ENCODE measurements around the gene SLC39A3. TPM values are rescaled to one million over a fixed set of nuclear protein-coding genes. Genes with fewer than 3 reads are reported as not detected.

Gene SLC39A3
- total RNA-seq, 1 donor, result 33.7 TPM

DNA sequence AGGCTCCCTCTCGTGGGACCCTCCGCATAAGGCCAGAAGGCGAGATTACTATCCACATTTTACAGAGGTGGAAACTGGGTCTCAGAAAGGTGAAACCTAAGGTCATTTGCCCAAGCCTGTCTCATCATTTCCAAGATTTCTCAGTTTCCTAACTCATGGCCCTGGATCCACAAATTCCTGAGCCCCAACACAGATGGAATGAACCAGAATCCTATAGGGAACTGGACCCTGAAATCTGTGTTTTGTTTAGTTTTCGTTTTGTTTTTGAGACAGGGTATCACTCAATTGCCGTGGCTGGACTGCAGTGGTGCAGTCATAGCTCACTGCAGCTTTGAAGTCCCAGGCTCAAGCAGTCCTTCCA, 36.8 kb downstream of the SLC39A3 start:
- Histone ChIP-seq H3K4me1 (ENCODE audit: insufficient read depth, low read length) (no peaks in the 10 kb centered on the region), H3K4me2 (ENCODE audit: insufficient read depth, low read length) (no peak overlapping the region), H2AFZ (ENCODE audit: low read length) (no peak overlapping the region), H3K79me2 (ENCODE audit: insufficient read depth, low read length) (no peaks in the 10 kb centered on the region), H3K27me3 (ENCODE audit: insufficient read depth, low read length) (peaks cover 21% of the 10 kb centered on the region), H3K27ac (ENCODE audit: low read depth, low read length) (no peak overlapping the region), H3K4me3 (ENCODE audit: insufficient read depth, low read length) (no peak overlapping the region), H3K36me3 (ENCODE audit: insufficient read depth, low read length) (no peaks in the 10 kb centered on the region), H4K20me1 (ENCODE audit: insufficient read depth, low read length) (no peaks in the 10 kb centered on the region), H3K9me3 (ENCODE audit: low read depth, low read length) (no peaks in the 10 kb centered on the region)
- no peak for DNase-seq (ENCODE audit: insufficient read length, low spot score, missing footprints)
- TF ChIP-seq, protein P1, sequence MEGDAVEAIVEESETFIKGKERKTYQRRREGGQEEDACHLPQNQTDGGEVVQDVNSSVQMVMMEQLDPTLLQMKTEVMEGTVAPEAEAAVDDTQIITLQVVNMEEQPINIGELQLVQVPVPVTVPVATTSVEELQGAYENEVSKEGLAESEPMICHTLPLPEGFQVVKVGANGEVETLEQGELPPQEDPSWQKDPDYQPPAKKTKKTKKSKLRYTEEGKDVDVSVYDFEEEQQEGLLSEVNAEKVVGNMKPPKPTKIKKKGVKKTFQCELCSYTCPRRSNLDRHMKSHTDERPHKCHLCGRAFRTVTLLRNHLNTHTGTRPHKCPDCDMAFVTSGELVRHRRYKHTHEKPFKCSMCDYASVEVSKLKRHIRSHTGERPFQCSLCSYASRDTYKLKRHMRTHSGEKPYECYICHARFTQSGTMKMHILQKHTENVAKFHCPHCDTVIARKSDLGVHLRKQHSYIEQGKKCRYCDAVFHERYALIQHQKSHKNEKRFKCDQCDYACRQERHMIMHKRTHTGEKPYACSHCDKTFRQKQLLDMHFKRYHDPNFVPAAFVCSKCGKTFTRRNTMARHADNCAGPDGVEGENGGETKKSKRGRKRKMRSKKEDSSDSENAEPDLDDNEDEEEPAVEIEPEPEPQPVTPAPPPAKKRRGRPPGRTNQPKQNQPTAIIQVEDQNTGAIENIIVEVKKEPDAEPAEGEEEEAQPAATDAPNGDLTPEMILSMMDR (IDR thresholded peaks at IDR 0.05; ENCODE audit: extremely low read depth, low read depth, low read length), result no peak

DNA sequence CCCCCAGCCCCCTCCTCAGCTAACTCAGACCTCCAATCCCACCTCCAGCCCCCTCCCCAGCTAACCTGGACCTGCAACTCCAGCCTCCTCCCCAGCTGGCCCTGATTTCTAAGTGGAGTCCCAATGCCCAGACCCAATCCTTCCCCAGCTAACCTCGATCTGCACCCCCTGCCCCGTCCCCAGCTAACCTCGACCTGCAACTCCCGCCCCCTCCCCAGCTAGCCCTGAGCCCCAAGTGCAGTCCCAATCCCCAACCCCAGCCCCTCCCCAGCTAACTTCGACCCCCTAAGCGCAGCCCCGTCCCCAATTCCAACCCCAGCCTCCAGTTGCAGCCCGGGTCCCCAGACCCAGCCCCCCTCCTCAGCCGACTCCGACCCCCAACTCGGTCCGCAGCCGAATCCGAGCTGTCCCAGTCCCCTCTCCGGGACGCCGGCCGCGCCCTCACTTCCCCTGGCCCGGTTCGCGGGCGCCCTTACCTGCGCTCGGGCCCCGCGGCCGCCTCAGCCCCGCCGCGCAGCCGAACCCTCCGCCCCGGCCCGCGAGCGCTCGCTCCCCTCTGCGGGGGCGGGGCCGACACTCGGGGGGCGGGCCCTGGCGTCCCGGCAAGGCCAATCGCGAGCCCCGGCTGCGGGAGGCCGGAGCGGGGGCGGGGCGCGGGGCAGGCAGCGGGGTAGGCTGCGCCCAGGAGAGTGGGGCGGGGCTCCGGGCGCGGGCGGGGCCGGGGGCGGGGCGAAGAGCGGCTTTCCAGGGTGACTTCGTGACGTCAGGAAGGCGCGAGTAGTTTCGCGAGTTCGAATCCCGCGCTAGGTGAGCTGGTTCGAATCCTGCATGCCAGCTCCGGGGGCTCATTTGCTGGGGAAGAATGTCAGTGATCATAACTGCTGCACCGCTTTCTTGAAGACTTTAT, 37.4 kb downstream of the SLC39A3 start, which contains the start of gene GNG7:
TSS of gene GNG7 (minus strand) at position 525 of the 907 bp plus-strand sequence. CDS start 182,006 bp downstream, outside the sequence.
- H2AFZ ChIP-seq (ENCODE audit: low read length), result no peak within 1 kb of the TSS
- no peak within 1 kb of the TSS for H3K27ac ChIP-seq (ENCODE audit: low read depth, low read length)
- peaks cover 21% of the 10 kb centered on the region for H3K27me3 ChIP-seq (ENCODE audit: insufficient read depth, low read length)
- H3K4me1 ChIP-seq (ENCODE audit: insufficient read depth, low read length), result no peaks in the 10 kb centered on the region
- H3K4me3 ChIP-seq (ENCODE audit: insufficient read depth, low read length), result peak within 1 kb of the TSS; percentile 50
- no peaks in the 10 kb centered on the region for H3K9me3 ChIP-seq (ENCODE audit: low read depth, low read length)
- H3K4me2 ChIP-seq (ENCODE audit: insufficient read depth, low read length), result no peak within 1 kb of the TSS
- no peaks in the 10 kb centered on the region for H4K20me1 ChIP-seq (ENCODE audit: insufficient read depth, low read length)
- peak; percentile 100 for DNase-seq (ENCODE audit: insufficient read length, low spot score, missing footprints)
- no peaks in the 10 kb centered on the region for H3K36me3 ChIP-seq (ENCODE audit: insufficient read depth, low read length)
- H3K79me2 ChIP-seq (ENCODE audit: insufficient read depth, low read length), result no peaks in the 10 kb centered on the region
- TF ChIP-seq, protein P1 (IDR thresholded peaks at IDR 0.05; ENCODE audit: extremely low read depth, low read depth, low read length), result no peak

DNA sequence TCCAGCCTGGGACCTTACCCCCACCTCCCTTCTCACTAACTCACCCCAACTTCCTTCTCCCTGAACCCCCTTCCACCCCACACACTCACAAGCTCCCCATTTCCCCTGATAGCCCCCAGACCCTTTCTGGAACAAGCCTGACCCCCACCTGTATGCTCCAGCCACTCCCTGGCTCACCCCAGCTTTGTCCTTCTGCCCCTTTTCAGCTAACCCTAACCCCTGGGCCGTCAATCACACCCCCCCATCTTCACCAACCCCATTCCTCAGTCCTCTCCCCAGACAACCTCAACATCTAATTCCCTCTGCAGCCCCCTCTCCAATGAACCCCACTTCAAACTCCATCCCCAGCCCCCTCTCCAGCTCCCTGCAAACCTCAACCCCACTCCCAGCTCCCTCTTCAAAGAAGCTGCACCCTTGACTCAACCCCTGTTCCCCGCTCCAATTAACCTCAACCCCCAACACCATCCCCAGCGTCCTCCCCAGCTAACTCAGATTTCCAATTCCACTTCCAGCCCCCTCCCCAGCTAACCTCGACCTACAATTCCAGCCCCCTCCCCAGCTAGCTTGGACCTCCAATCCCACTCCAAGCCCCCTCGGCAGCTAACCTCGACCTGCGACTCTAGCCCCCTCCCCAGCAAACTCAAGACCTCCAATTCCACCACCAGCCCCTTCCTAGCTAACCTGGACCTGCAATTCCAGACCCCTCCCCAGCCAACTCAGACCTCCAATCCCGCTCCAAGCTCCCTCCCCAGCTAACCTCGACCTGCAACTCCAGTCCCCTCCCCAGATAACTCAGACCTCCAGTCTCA, 38.3 kb downstream of the SLC39A3 start:
- no peaks in the 10 kb centered on the region for H3K79me2 ChIP-seq (ENCODE audit: insufficient read depth, low read length)
- H3K4me2 ChIP-seq (ENCODE audit: insufficient read depth, low read length), result no peak overlapping the region
- H3K27me3 ChIP-seq (ENCODE audit: insufficient read depth, low read length), result peaks cover 21% of the 10 kb centered on the region
- DNase-seq (ENCODE audit: insufficient read length, low spot score, missing footprints), result peak; percentile 91
- H3K27ac ChIP-seq (ENCODE audit: low read depth, low read length), result no peak overlapping the region
- no peaks in the 10 kb centered on the region for H3K4me1 ChIP-seq (ENCODE audit: insufficient read depth, low read length)
- H3K9me3 ChIP-seq (ENCODE audit: low read depth, low read length), result no peaks in the 10 kb centered on the region
- no peak overlapping the region for H2AFZ ChIP-seq (ENCODE audit: low read length)
- H3K4me3 ChIP-seq (ENCODE audit: insufficient read depth, low read length), result no peak overlapping the region
- no peaks in the 10 kb centered on the region for H3K36me3 ChIP-seq (ENCODE audit: insufficient read depth, low read length)
- H4K20me1 ChIP-seq (ENCODE audit: insufficient read depth, low read length), result no peaks in the 10 kb centered on the region
- TF ChIP-seq, protein P1 (IDR thresholded peaks at IDR 0.05; ENCODE audit: extremely low read depth, low read depth, low read length), result no peak

All from osteoblast (primary cell).